Keratinocyte (primary cell): ENCODE results near the gene TBC1D4. TPM values are rescaled to one million over a fixed set of nuclear protein-coding genes. Genes with fewer than 3 reads are reported as not detected.
A peak's percentile ranks its signal among the peaks of the same experiment; 100 is the strongest.
"Not testable (repeated sequence)": the region's sequence is repeated elsewhere in the genome, so short reads cannot be mapped to it uniquely, and the experiment has no call there.

Experiments used
- DNase-seq: peaks from one replicate; pipeline ENCODE4 v3.0.0-alpha.2; 2011; ENCODE audit warnings: low read depth, missing footprints, low spot score
- FAIRE-seq: peaks from 2 replicates; lab custom pipeline; 2011; peaks lifted over from hg19 to GRCh38; lab: Jason Lieb, UNC
- H2AFZ ChIP-seq: 2 replicates; pipeline ENCODE4 v1.6.0; 2012; ENCODE audit warnings: low read length, control low read depth, inconsistent platforms; ENCODE audit not compliant: control insufficient read depth
- H3K27ac ChIP-seq: 2 replicates; pipeline ENCODE4 v1.5.1; 2011; ENCODE audit warnings: low read length; ENCODE audit not compliant: control insufficient read depth, insufficient read depth
- H3K27me3 ChIP-seq: 3 replicates; pipeline ENCODE4 v1.6.0; 2011; ENCODE audit warnings: low read length; ENCODE audit not compliant: control insufficient read depth, insufficient read depth; ENCODE audit errors: extremely low read depth
- H3K36me3 ChIP-seq, 2 experiments: 2 replicates in 1 of 2; 3 replicates in 1 of 2; pipeline ENCODE4 v1.5.1; 2011; ENCODE audit warnings: low read length in 2 of 2, mild to moderate bottlenecking in 1 of 2; ENCODE audit not compliant: control insufficient read depth in 2 of 2, insufficient read depth in 2 of 2; ENCODE audit errors: extremely low read depth in 1 of 2
- H3K4me1 ChIP-seq: 3 replicates; pipeline ENCODE4 v1.5.1; 2011; ENCODE audit warnings: low read length; ENCODE audit not compliant: control insufficient read depth, insufficient read depth; ENCODE audit errors: extremely low read depth
- H3K4me2 ChIP-seq: 3 replicates; pipeline ENCODE4 v1.6.0; 2011; ENCODE audit warnings: low read depth, low read length; ENCODE audit not compliant: control insufficient read depth, insufficient read depth; ENCODE audit errors: extremely low read depth
- H3K4me3 ChIP-seq, 3 experiments: fragments of 200-600 bp in 1 of 3; sonication (generic) in 1 of 3; 2 replicates in 2 of 3; 3 replicates in 1 of 3; pipeline ENCODE4 v1.5.1; 2011 to 2016; ENCODE audit warnings: low read length in 3 of 3, mild to moderate bottlenecking in 3 of 3, control low read depth in 2 of 3, inconsistent platforms in 1 of 3, low read depth in 1 of 3, mixed read lengths in 1 of 3, mixed run types in 1 of 3, moderate library complexity in 1 of 3; ENCODE audit not compliant: control insufficient read depth in 2 of 3, insufficient read depth in 2 of 3; ENCODE audit errors: extremely low read depth in 1 of 3
- H3K79me2 ChIP-seq: 2 replicates; pipeline ENCODE4 v1.6.0; 2012; ENCODE audit warnings: low read length; ENCODE audit not compliant: control insufficient read depth, insufficient read depth
- H3K9ac ChIP-seq: 3 replicates; pipeline ENCODE4 v1.6.0; 2011; ENCODE audit warnings: low read length; ENCODE audit not compliant: control insufficient read depth, insufficient read depth; ENCODE audit errors: extremely low read depth
- H3K9me1 ChIP-seq: 3 replicates; pipeline ENCODE4 v1.6.0; 2011; ENCODE audit warnings: low read length; ENCODE audit not compliant: control insufficient read depth, insufficient read depth; ENCODE audit errors: extremely low read depth
- H3K9me3 ChIP-seq: 2 replicates; pipeline ENCODE4 v1.5.1; 2012; ENCODE audit warnings: low read depth, low read length; ENCODE audit not compliant: control insufficient read depth
- H4K20me1 ChIP-seq: 3 replicates; pipeline ENCODE4 v1.6.0; 2011; ENCODE audit warnings: low read length; ENCODE audit not compliant: control insufficient read depth, insufficient read depth; ENCODE audit errors: extremely low read depth
- EZH2 ChIP-seq: IDR thresholded peaks from one replicate; pipeline ENCODE4 v1.6.1; 2012; ENCODE audit warnings: inconsistent platforms, mild to moderate bottlenecking, low read length, moderate library complexity
- dilution Hi-C: fragments of 300-500 bp; cut with MboI; formaldehyde crosslinking; loops from one replicate; pipeline ENCODE4 v1.7.0; 2020; ENCODE audit warnings: low sequenced_read_pairs; ENCODE audit not compliant: extremely low pct_ligation_motif_present
- polyA plus RNA-seq, 5 experiments: library from polyadenylated mRNA; depleted of rRNA in 3 of 5; stranded (reverse) in 3 of 5; stranded (forward) in 1 of 5; unstranded in 1 of 5; fragments of >200 nt; gene quantifications; 1 replicate in 1 of 5; 2 replicates in 3 of 5; 3 replicates in 1 of 5; pipeline versions ENCODE4 v1.2.1 to v1.2.3, GENCODE V29; 2011 to 2012; ENCODE audit warnings: missing spikeins in 2 of 5, low read depth in 1 of 5, low replicate concordance in 1 of 5
- TF ChIP-seq, protein P1 (sequence below), 3 experiments: IDR thresholded peaks in 1 of 3; conservative IDR thresholded peaks in 1 of 3; optimal IDR thresholded peaks in 1 of 3; 2 replicates in 2 of 3; 3 replicates in 1 of 3; pipeline versions ENCODE3 to v1.5.1; 2011; ENCODE audit warnings: low read length in 3 of 3, mild to moderate bottlenecking in 3 of 3, moderate library complexity in 2 of 3, control low read depth in 1 of 3, inconsistent platforms in 1 of 3; ENCODE audit not compliant: insufficient read depth in 2 of 3; ENCODE audit errors: extremely low read depth in 1 of 3

TBC1D4 gene
- polyA plus RNA-seq, 1 donor (not counting 4 experiments of a cell fraction or from before 2014, with no cell fraction given), result 14.2 TPM

DNA sequence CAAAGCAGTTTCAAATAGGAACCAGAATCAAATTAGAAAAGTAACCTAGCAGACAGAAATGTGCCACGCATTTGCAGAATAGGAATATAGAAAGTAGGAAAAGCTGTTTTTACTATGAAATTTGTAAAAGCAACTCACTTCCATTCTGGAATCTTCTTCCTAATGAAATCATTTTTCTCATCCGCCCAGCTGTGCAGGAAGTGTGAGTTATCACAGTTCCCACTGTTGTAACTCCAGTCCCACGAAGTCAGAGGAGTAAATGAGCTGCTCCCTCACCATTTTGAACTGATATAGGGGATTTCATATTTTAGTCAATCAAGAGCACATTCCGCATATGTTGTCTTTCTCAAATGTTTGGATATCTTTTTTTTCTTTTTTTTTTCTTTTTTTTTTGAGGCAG, 230.8 kb downstream of the TBC1D4 start:
- H3K9me3 ChIP-seq, result no peaks in the 10 kb centered on the region
- dilution Hi-C loops, result no loop called here
- TF ChIP-seq, protein P1, sequence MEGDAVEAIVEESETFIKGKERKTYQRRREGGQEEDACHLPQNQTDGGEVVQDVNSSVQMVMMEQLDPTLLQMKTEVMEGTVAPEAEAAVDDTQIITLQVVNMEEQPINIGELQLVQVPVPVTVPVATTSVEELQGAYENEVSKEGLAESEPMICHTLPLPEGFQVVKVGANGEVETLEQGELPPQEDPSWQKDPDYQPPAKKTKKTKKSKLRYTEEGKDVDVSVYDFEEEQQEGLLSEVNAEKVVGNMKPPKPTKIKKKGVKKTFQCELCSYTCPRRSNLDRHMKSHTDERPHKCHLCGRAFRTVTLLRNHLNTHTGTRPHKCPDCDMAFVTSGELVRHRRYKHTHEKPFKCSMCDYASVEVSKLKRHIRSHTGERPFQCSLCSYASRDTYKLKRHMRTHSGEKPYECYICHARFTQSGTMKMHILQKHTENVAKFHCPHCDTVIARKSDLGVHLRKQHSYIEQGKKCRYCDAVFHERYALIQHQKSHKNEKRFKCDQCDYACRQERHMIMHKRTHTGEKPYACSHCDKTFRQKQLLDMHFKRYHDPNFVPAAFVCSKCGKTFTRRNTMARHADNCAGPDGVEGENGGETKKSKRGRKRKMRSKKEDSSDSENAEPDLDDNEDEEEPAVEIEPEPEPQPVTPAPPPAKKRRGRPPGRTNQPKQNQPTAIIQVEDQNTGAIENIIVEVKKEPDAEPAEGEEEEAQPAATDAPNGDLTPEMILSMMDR (optimal IDR thresholded peaks at IDR 0.05 in 1 of 3, IDR thresholded peaks at IDR 0.05 in 1 of 3, conservative IDR thresholded peaks at IDR 0.05 in 1 of 3; ENCODE audit: extremely low read depth in 1 of 3, insufficient read depth in 2 of 3, low read length in 3 of 3), result no peak
- TF ChIP-seq EZH2, result no peak
- H4K20me1 ChIP-seq, result no peaks in the 10 kb centered on the region
- H3K36me3 ChIP-seq, result no peaks in the 10 kb centered on the region
- H3K27me3 ChIP-seq, result no peaks in the 10 kb centered on the region
- no peaks in the 10 kb centered on the region for H3K79me2 ChIP-seq
- H3K9me1 ChIP-seq, result no peaks in the 10 kb centered on the region
- H3K4me2 ChIP-seq, result no peak overlapping the region
- H3K4me1 ChIP-seq, result peaks cover 7% of the 10 kb centered on the region
- no peak overlapping the region for H3K9ac ChIP-seq
- no peak overlapping the region for H2AFZ ChIP-seq
- no peak overlapping the region for H3K4me3 ChIP-seq
- FAIRE-seq (no peak), DNase-seq (no peak)
- H3K27ac ChIP-seq, result no peak overlapping the region

DNA sequence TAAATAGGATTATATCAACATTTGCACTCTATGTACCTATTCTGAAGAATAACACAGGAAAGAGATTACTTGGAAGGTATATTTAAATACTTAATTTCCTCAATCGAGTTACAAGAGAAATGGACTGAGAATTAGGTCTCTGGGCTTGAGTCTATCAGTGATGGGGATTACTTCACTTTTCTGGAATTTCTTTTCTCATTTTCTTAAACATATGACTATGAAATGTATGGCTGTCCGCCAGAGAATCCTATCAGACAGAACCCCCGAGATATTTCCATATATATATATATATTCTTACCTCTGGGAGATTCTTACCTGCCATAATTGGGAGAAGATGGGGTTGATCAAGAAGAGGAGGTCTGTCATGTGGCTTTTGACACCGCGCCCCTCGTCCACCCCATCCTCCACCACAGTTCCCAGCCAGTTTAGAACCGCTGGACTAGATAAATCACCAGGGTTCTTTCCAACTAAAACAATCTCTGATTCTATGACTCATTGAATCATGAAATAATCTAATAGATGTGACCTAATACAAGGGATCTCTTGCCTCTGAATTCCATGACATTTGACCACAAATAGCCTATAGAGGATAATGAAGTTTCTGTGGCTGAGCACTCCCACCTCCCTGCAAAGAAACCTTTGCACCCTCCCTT, 231.3 kb downstream of the TBC1D4 start:
- Histone ChIP-seq H2AFZ (no peak overlapping the region), H3K27ac (no peak overlapping the region), H3K36me3 (no peaks in the 10 kb centered on the region), H3K79me2 (no peaks in the 10 kb centered on the region), H3K4me2 (no peak overlapping the region), H3K9ac (no peak overlapping the region), H3K4me1 (peaks cover 7% of the 10 kb centered on the region), H4K20me1 (no peaks in the 10 kb centered on the region), H3K27me3 (no peaks in the 10 kb centered on the region), H3K9me1 (no peaks in the 10 kb centered on the region), H3K9me3 (no peaks in the 10 kb centered on the region), H3K4me3 (peak overlapping the region in 1 of 3 experiments; percentile 22)
- dilution Hi-C loops, result no loop called here
- TF ChIP-seq, protein P1 (optimal IDR thresholded peaks at IDR 0.05 in 1 of 3, IDR thresholded peaks at IDR 0.05 in 1 of 3, conservative IDR thresholded peaks at IDR 0.05 in 1 of 3; ENCODE audit: extremely low read depth in 1 of 3, insufficient read depth in 2 of 3, low read length in 3 of 3), result no peak
- no peak for TF ChIP-seq EZH2
- DNase-seq, result no peak
- no peak for FAIRE-seq

DNA sequence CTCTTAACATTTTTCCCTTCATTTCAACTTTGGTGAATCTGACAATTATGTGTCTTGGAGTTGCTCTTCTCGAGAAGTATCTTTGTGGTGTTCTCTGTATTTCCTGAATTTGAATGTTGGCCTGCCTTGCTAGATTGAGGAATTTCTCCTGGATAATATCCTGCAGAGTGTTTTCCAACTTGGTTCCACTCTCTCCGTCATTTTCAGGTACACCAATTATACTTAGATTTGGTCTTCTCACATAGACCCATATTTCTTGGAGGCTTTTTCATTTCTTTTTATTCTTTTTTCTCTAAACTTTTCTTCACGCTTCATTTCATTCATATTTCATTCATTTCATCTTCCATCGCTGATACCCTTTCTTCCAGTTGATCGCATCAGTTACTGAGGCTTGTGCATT, 236.4 kb downstream of the TBC1D4 start:
- H4K20me1 ChIP-seq, H3K9me3 ChIP-seq, H3K27me3 ChIP-seq, H3K79me2 ChIP-seq, H3K4me1 ChIP-seq, H3K9me1 ChIP-seq, H3K4me3 ChIP-seq, dilution Hi-C loops, DNase-seq, H3K9ac ChIP-seq, H3K36me3 ChIP-seq, H2AFZ ChIP-seq, FAIRE-seq, H3K4me2 ChIP-seq, H3K27ac ChIP-seq: not testable (repeated sequence)

DNA sequence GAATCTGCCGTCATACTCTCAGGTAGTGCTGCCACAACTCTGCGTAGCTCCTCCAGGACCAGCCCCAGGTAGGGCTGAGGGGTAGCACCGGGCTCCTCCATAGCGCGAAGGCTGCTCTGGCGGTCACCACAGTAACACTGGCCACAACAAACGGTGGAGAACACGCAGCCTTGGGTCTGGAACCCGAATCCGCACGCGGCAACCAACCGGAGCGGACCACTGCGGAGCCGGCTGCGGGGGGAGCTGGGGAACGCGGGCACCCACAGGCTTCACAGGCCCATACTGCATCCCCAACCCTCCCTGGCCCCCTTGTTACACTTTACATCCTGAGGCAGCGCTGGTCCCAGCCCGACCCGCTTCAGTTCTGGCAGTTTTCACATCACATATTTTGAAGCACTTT, 241.7 kb downstream of the TBC1D4 start:
- H3K9me3 ChIP-seq, H3K4me1 ChIP-seq, H3K79me2 ChIP-seq, FAIRE-seq, H3K9ac ChIP-seq, H3K4me2 ChIP-seq, H3K27me3 ChIP-seq, DNase-seq, H2AFZ ChIP-seq, H3K36me3 ChIP-seq, dilution Hi-C loops, H3K4me3 ChIP-seq, H3K27ac ChIP-seq, H4K20me1 ChIP-seq, H3K9me1 ChIP-seq: not testable (repeated sequence)
